GM18498 (cell line): ENCODE measurements around the gene ABCC4.
A peak's percentile ranks its signal among the peaks of the same experiment; 100 is the strongest.
"Not testable (repeated sequence)": the region's sequence is repeated elsewhere in the genome, so short reads cannot be mapped to it uniquely, and the experiment has no call there.

Experiments used
- ATAC-seq: cut with Tn5 transposase; IDR thresholded peaks from one replicate; pipeline ENCODE4 v1.9.1; 2021; ENCODE audit warnings: mild to moderate bottlenecking, moderate library complexity; ENCODE audit not compliant: unreplicated experiment

Gene ABCC4

DNA sequence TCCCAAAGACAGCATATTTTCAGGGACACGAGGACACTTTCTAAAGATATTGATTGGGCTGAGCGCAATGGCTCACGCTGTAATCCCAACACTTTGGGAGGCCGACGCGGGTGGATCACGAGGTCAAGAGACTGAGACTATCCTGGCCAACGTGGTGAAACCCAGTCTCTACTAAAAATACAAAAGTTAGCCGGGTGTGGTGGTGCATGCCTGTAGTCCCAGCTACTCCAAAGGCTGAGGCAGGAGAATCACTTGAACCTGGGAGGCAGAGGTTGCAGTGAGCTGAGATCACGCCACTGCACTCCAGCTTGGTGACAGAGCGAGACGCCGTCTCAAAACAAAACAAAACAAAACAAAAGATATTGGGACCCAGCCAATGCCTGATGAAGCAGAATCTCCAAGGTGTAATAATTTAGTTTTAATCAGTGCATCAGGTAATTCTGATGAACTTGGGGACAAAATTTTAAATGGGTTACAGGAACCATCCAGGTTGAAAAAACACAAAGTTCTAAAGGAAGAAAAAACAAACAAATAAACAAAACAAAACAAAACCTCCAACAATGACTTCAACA is 100.8 kb downstream of the ABCC4 start:
- ATAC-seq, result not testable (repeated sequence)

DNA sequence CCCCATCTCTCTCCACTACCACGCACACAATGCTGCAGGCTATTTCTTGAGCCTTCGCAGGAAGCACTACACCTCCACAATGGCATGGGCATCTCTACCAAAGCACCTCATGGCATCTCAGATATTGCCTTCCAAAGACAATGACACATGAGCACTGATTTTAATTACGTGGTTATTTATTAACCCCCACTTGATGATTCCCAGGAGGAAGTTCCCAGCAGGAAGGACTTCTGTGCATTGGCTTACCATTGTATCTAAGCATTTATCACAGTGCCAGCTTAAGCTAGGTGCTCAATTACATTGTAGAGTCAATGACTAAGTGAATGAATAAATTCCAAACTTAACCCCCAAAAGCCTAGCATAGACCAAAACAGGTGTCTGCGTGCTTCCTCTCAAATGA is 101.4 kb downstream of the ABCC4 start:
- no peak for ATAC-seq

DNA sequence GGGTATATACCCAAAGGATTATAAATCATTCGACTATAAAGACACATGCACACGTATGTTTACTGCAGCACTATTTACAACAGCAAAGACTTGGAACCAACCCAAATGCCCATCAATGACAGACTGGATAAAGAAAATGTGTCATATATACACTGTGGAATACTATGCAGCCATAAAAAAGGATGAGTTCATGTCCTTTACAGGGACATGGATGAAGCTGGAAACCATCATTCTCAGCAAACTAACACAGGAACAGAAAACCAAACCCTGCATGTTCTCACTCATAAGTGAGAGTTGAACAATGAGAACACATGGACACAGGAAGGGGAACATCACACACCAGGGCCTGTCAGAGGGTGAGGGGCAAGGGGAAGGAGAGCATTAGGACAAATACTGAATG is 102.6 kb downstream of the ABCC4 start:
- ATAC-seq, result not testable (repeated sequence)

DNA sequence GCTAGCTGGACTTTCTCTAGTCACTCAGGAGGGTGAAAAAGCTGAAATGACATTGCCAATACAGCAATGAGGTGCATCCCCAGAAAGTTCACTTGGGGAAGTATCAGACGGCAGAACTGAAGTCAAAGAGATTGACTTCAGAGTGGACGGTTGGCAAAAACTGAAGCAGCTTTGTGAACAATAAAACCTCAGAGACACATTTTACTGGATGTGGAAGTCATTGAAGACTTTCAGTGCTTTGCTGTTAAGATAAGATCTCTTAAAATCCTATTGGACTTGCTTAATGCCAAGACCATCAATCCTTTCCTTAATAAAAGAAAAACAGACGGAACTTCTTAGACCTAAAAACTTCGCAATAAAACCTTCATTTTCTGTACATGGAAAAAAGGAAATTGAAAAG is 103.7 kb downstream of the ABCC4 start:
- no peak for ATAC-seq

- no peak for ATAC-seq
Observed at GRCh38 chr13:95195146-95195545, 106.1 kb downstream of the ABCC4 start.

- ATAC-seq, result no peak
Observed at GRCh38 chr13:95193509-95194230, 107.6 kb downstream of the ABCC4 start.

- ATAC-seq, result no peak
Observed at GRCh38 chr13:95192998-95193397, 108.3 kb downstream of the ABCC4 start.

DNA sequence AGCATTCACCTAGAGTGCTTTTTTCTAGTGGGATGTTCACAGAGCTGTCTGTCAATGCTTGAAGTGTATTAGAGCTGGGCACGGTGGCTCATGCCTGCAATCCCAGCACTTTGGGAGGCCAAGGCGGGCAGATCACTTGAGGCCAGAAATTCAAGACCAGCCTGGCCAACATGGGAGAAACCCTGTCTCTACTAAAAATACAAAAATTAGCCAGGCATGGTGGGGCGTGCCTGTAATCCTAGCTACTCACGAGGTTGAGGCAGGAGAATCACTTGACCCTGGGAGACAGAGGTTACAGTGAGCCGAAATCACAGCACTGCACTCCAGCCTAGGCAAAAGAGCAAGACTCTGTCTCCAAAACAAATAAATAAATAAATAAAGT is 108.7 kb downstream of the ABCC4 start:
- not testable (repeated sequence) for ATAC-seq

GRCh38 chr13:95191821-95192563 is 109.3 kb downstream of the ABCC4 start:
- peak; percentile 94 for ATAC-seq

DNA sequence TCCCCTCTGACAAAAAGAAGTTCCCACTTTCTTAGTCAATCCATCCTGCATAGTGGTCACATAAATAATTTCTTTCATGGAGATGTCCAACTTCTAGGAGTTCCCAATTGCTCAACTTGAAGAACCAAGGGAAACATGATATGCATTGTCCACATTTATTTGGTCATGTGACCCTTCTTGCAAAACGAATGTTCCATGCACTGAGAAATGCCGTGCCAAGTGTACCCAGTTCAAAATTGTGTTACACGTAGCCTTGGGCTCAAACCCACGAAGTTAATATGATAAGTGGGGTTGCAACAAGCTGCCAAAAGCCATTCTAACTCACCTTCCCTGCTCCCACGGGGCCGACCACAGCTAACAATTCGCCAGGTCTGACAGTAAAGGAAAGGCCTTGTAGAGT is 113.1 kb downstream of the ABCC4 start:
- ATAC-seq, result no peak

- peak; percentile 37 for ATAC-seq
Observed at GRCh38 chr13:95185851-95186250, 115.4 kb downstream of the ABCC4 start.

GRCh38 chr13:95185311-95185710 is 115.9 kb downstream of the ABCC4 start:
- ATAC-seq, result no peak

GRCh38 chr13:95184317-95184716 is 116.9 kb downstream of the ABCC4 start:
- no peak for ATAC-seq

DNA sequence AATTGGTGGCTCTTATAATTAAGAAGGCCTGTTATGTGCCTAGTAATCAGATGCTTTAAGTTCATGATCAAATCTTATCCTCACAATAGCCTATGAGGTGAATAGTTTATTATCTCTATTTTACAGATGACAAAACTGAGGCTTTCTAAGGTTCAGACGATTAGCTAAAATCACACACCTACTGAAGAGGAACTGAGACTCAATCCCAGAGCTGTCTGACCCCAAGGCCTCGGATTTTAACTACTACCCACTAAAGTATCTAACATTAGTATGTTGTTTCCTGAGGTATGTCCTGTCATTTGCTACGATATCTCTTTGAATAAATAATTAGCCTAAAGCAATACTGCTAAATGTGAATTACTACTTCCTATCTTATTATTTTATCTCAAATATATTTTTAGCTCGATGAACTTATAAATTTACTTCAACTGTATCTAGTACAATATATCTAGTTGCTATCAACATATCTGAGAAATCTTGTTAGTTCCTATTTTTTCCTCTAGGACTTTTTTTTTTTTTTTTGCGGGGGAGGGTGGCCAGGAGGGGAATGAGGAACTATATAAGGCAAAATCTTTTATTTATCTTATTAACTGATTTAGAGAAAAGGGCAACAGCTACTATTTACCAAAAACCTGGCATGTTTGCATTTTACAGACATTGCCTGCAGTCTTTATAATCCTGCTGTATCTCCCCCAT is 118.5 kb downstream of the ABCC4 start:
- ATAC-seq, result peak; percentile 32

GRCh38 chr13:95181586-95181985 is 119.7 kb downstream of the ABCC4 start:
- peak; percentile 85 for ATAC-seq

GRCh38 chr13:95180513-95181245 is 120.6 kb downstream of the ABCC4 start:
- ATAC-seq, result peak; percentile 2

- ATAC-seq, result no peak
Observed at GRCh38 chr13:95176611-95177259, 124.5 kb downstream of the ABCC4 start.

DNA sequence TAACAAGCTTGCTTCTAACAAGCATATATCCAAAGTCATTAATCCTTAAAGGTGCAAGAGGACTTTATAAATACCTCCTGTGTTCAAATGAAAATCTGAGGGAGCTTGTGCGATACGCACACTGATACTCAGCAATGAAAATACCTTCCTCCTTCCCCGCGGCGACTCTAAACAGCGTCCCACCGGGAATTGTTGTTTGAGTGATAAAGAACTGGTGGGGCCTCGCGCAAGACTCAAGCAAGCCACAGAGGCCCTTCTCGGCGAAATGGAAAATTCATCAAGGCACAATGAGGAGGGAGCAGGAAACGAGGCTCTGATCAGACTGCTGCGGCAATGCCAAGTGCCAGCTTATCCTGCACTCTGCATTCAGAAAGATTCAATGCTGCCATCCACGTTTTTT is 126.7 kb downstream of the ABCC4 start:
- ATAC-seq, result no peak

DNA sequence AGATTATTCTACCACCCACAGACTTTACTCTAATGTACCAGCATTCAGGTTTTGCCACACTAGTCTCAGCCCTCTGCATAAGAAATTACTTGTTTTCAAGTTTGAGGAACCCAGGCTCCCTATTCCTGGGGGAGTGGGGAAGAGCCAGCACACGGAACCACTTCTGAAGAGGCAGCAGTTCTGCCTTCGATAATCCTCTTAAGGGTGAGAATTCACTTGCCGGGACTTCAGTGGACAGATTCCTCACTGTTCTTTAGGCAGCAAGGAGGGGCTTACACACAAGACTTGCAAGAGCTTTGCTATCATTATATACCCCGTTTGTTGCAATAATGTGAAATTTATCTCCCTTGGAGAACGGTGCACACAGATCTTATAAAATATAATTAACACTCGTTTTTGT is 133.1 kb downstream of the ABCC4 start:
- ATAC-seq, result no peak

DNA sequence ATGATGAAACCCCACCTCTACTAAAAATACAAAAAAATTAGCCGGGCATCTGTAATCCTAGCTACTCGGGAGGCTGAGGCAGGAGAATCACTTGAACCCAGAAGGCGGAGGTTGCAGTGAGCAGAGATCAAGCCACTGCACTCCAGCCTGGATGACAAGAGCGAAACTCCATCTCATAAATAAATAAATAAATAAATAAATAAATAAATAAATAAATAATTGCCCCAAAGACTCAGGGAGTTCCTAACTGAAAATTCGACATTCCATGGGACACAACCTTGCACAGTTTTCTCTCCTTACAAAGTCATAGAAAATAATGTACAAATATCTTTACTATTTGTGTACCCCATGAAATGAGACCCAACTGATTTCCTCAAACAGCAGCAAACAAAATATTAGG is 134.2 kb downstream of the ABCC4 start:
- not testable (repeated sequence) for ATAC-seq
